ENCODE data around the gene SHH. TPM values are rescaled to one million over a fixed set of nuclear protein-coding genes. Genes with fewer than 3 reads are reported as not detected.

The SHH gene
- total RNA-seq, 1 donor from 2014 or later: 0.16 TPM

GRCh38 chr7:155860840-155861479 lies 48.7 kb upstream of the SHH start:
- DNase-seq (ENCODE audit: low read depth): peak; percentile 23
- Mint-ChIP-seq H3K4me3 (ENCODE audit: unreplicated experiment) (no peak overlapping the region), H3K4me1 (ENCODE audit: low read depth, unreplicated experiment) (no peaks in the 10 kb centered on the region), H3K9me3 (ENCODE audit: unreplicated experiment) (no peaks in the 10 kb centered on the region), H3K27ac (ENCODE audit: unreplicated experiment) (no peak overlapping the region), H3K36me3 (ENCODE audit: low read depth, unreplicated experiment) (no peaks in the 10 kb centered on the region), H3K27me3 (ENCODE audit: low read depth, unreplicated experiment) (peaks cover 28% of the 10 kb centered on the region)
- Histone ChIP-seq H3K27ac (ENCODE audit: low read depth, low read length) (no peak overlapping the region), H3K9me3 (ENCODE audit: insufficient read depth, low read depth, low read length) (no peaks in the 10 kb centered on the region), H3K79me2 (ENCODE audit: insufficient read depth, low read length) (no peaks in the 10 kb centered on the region), H3K27me3 (ENCODE audit: insufficient read depth, low read length) (peaks cover 25% of the 10 kb centered on the region), H2AFZ (ENCODE audit: low read depth, low read length) (no peak overlapping the region), H4K20me1 (ENCODE audit: insufficient read depth, low read length) (no peaks in the 10 kb centered on the region), H3K4me3 (ENCODE audit: insufficient read depth, low read depth, low read length) (no peak overlapping the region), H3K9ac (ENCODE audit: low read length) (no peak overlapping the region), H3K36me3 (ENCODE audit: insufficient read depth, low read length) (no peaks in the 10 kb centered on the region), H3K4me1 (ENCODE audit: insufficient read depth, low read length) (peaks cover 6% of the 10 kb centered on the region), H3K4me2 (ENCODE audit: low read length) (peak overlapping the region; percentile 22)
- FAIRE-seq: no peak
- TF ChIP-seq CTCF (IDR thresholded peaks at IDR 0.05; ENCODE audit: insufficient read depth, low read depth, low read length): no peak
- TF ChIP-seq EZH2 (IDR thresholded peaks at IDR 0.05; ENCODE audit: insufficient read depth, low read length): no peak

DNA sequence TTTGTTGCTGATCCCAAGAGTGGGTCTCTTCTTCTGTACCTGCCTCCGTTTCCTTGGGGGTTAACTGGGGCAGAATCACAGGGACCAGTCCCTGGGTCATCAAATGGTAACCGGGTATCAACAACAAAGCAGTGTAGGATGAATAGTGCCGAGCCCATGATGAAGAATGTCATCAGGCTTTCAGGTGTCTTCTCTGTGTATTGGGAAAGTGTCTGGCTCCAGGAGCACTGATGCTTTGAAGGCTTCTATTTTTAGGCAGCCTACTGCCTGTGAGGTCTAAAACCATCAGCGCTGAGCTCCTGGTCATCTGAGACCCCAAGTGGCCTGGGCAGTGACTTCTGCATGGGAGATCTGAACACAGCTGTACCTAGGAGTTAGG lies 48.2 kb upstream of the SHH start:
- Histone ChIP-seq H3K27me3 (ENCODE audit: insufficient read depth, low read length) (peaks cover 20% of the 10 kb centered on the region), H3K79me2 (ENCODE audit: insufficient read depth, low read length) (no peaks in the 10 kb centered on the region), H3K9me3 (ENCODE audit: insufficient read depth, low read depth, low read length) (no peaks in the 10 kb centered on the region), H3K36me3 (ENCODE audit: insufficient read depth, low read length) (no peaks in the 10 kb centered on the region), H3K4me1 (ENCODE audit: insufficient read depth, low read length) (peaks cover 6% of the 10 kb centered on the region), H4K20me1 (ENCODE audit: insufficient read depth, low read length) (no peaks in the 10 kb centered on the region), H3K27ac (ENCODE audit: low read depth, low read length) (no peak overlapping the region), H3K4me2 (ENCODE audit: low read length) (peak overlapping the region; percentile 22), H3K4me3 (ENCODE audit: insufficient read depth, low read depth, low read length) (no peak overlapping the region), H2AFZ (ENCODE audit: low read depth, low read length) (no peak overlapping the region), H3K9ac (ENCODE audit: low read length) (no peak overlapping the region)
- Mint-ChIP-seq H3K36me3 (ENCODE audit: low read depth, unreplicated experiment) (no peaks in the 10 kb centered on the region), H3K4me3 (ENCODE audit: unreplicated experiment) (no peak overlapping the region), H3K4me1 (ENCODE audit: low read depth, unreplicated experiment) (no peaks in the 10 kb centered on the region), H3K27me3 (ENCODE audit: low read depth, unreplicated experiment) (peaks cover 23% of the 10 kb centered on the region), H3K27ac (ENCODE audit: unreplicated experiment) (no peak overlapping the region), H3K9me3 (ENCODE audit: unreplicated experiment) (no peaks in the 10 kb centered on the region)
- DNase-seq (ENCODE audit: low read depth): no peak
- TF ChIP-seq EZH2 (IDR thresholded peaks at IDR 0.05; ENCODE audit: insufficient read depth, low read length): no peak
- no peak for TF ChIP-seq CTCF (IDR thresholded peaks at IDR 0.05; ENCODE audit: insufficient read depth, low read depth, low read length)
- FAIRE-seq: no peak

GRCh38 chr7:155858521-155859061 lies 46.3 kb upstream of the SHH start:
- H3K27me3 ChIP-seq (ENCODE audit: insufficient read depth, low read length): peaks cover 15% of the 10 kb centered on the region
- H3K9me3 ChIP-seq (ENCODE audit: insufficient read depth, low read depth, low read length): no peaks in the 10 kb centered on the region
- H4K20me1 ChIP-seq (ENCODE audit: insufficient read depth, low read length): no peaks in the 10 kb centered on the region
- H2AFZ ChIP-seq (ENCODE audit: low read depth, low read length): no peak overlapping the region
- H3K4me2 ChIP-seq (ENCODE audit: low read length): no peak overlapping the region
- Mint-ChIP-seq H3K27ac (ENCODE audit: unreplicated experiment) (no peak overlapping the region), H3K4me3 (ENCODE audit: unreplicated experiment) (no peak overlapping the region), H3K9me3 (ENCODE audit: unreplicated experiment) (no peaks in the 10 kb centered on the region), H3K36me3 (ENCODE audit: low read depth, unreplicated experiment) (no peaks in the 10 kb centered on the region), H3K4me1 (ENCODE audit: low read depth, unreplicated experiment) (no peaks in the 10 kb centered on the region), H3K27me3 (ENCODE audit: low read depth, unreplicated experiment) (peaks cover 12% of the 10 kb centered on the region)
- no peaks in the 10 kb centered on the region for H3K79me2 ChIP-seq (ENCODE audit: insufficient read depth, low read length)
- H3K36me3 ChIP-seq (ENCODE audit: insufficient read depth, low read length): no peaks in the 10 kb centered on the region
- no peak overlapping the region for H3K9ac ChIP-seq (ENCODE audit: low read length)
- FAIRE-seq (no peak), DNase-seq (ENCODE audit: low read depth) (peak; percentile 29)
- H3K27ac ChIP-seq (ENCODE audit: low read depth, low read length): no peak overlapping the region
- peaks cover 6% of the 10 kb centered on the region for H3K4me1 ChIP-seq (ENCODE audit: insufficient read depth, low read length)
- no peak for TF ChIP-seq CTCF (IDR thresholded peaks at IDR 0.05; ENCODE audit: insufficient read depth, low read depth, low read length)
- TF ChIP-seq EZH2 (IDR thresholded peaks at IDR 0.05; ENCODE audit: insufficient read depth, low read length): no peak
- H3K4me3 ChIP-seq (ENCODE audit: insufficient read depth, low read depth, low read length): no peak overlapping the region
